Smooth muscle cell (in vitro differentiated cells): ENCODE results near the gene LRP1B. TPM values are rescaled to one million over a fixed set of nuclear protein-coding genes. Genes with fewer than 3 reads are reported as not detected.

Source experiments
- DNase-seq: peaks from one replicate; lab custom pipeline; 2025; ENCODE audit not compliant: unreplicated experiment; lab: John Stamatoyannopoulos, UW
- H2AFZ ChIP-seq: fragments of 200-600 bp; sonication (generic); 2 replicates; pipeline ENCODE4 v1.6.0; 2016; ENCODE audit warnings: antibody characterized with exemption, low read depth, mild to moderate bottlenecking
- H3F3A ChIP-seq: fragments of 200-600 bp; sonication (generic); 2 replicates; pipeline ENCODE4 v1.6.0; 2017; ENCODE audit warnings: antibody characterized with exemption, low read depth
- H3K27ac ChIP-seq: fragments of 200-600 bp; sonication (generic); 2 replicates; pipeline ENCODE4 v1.5.1; 2016; ENCODE audit warnings: low read depth, mild to moderate bottlenecking
- H3K27me3 ChIP-seq: fragments of 200-600 bp; sonication (generic); 2 replicates; pipeline ENCODE4 v1.6.1; 2016; ENCODE audit warnings: low read depth, mild to moderate bottlenecking
- H3K36me3 ChIP-seq: fragments of 200-600 bp; sonication (generic); 2 replicates; pipeline ENCODE4 v1.5.1; 2016; ENCODE audit warnings: low read depth
- H3K4me1 ChIP-seq: fragments of 200-600 bp; sonication (generic); 2 replicates; pipeline ENCODE4 v1.5.1; 2016; ENCODE audit warnings: low read depth
- H3K4me2 ChIP-seq: fragments of 200-600 bp; sonication (generic); 2 replicates; pipeline ENCODE4 v1.6.0; 2016; ENCODE audit warnings: mild to moderate bottlenecking
- H3K4me3 ChIP-seq: fragments of 200-600 bp; sonication (generic); 2 replicates; pipeline ENCODE4 v1.5.1; 2016; ENCODE audit warnings: mild to moderate bottlenecking
- H3K79me2 ChIP-seq: fragments of 200-600 bp; sonication (generic); 2 replicates; pipeline ENCODE4 v1.6.0; 2016; ENCODE audit warnings: low read depth, mild to moderate bottlenecking
- H3K9ac ChIP-seq: fragments of 200-600 bp; sonication (generic); 2 replicates; pipeline ENCODE4 v1.6.0; 2016; ENCODE audit warnings: low read depth
- H3K9me3 ChIP-seq: fragments of 200-600 bp; sonication (generic); replicated peaks from 2 replicates; pipeline ENCODE4 v1.5.1; 2016; ENCODE audit warnings: low read depth
- H4K20me1 ChIP-seq: fragments of 200-600 bp; sonication (generic); 2 replicates; pipeline ENCODE4 v1.6.0; 2016; ENCODE audit warnings: low read depth
- CTCF ChIP-seq: fragments of 200-600 bp; sonication (generic); IDR thresholded peaks from 2 replicates; pipeline ENCODE4 v1.5.1; 2017; ENCODE audit warnings: borderline replicate concordance, mild to moderate bottlenecking, antibody characterized with exemption; ENCODE audit not compliant: insufficient read depth, poor library complexity, severe bottlenecking
- WGBS: methylation state at CpG from one replicate; pipeline ENCODE4 v1.1.7; 2016; ENCODE audit warnings: low lambda C conversion rate; 5-methylcytosine and 5-hydroxymethylcytosine counted together
- polyA plus RNA-seq: library from polyadenylated mRNA; unstranded; fragments of >200 nt; fragmentation: Nextera tagmentation; extraction: Ambion mirVana; gene quantifications from 2 replicates; pipeline ENCODE4 v1.2.1, GENCODE V29; 2016
- total RNA-seq: library from RNA; depleted of rRNA; stranded (reverse); fragments of >200 nt; gene quantifications from 2 replicates; pipeline ENCODE4 v1.2.3, GENCODE V29; 2014

The LRP1B gene
- total and polyA plus RNA-seq, 2 experiments from 2014 or later, result 0.08 to 2.9 TPM

GRCh38 chr2:140337061-140337460 lies 1793.8 kb downstream of the LRP1B start:
- no peak overlapping the region for H3K27ac ChIP-seq
- no peak overlapping the region for H2AFZ ChIP-seq
- H3K27me3 ChIP-seq, result no peaks in the 10 kb centered on the region
- no peaks in the 10 kb centered on the region for H3K9me3 ChIP-seq
- H3K4me2 ChIP-seq, result no peak overlapping the region
- no peaks in the 10 kb centered on the region for H3K79me2 ChIP-seq
- H3F3A ChIP-seq, result no peaks in the 10 kb centered on the region
- no peak for DNase-seq
- TF ChIP-seq CTCF, result no peak
- no peaks in the 10 kb centered on the region for H3K4me1 ChIP-seq
- no peak overlapping the region for H3K9ac ChIP-seq
- H3K4me3 ChIP-seq, result no peak overlapping the region
- H4K20me1 ChIP-seq, result no peaks in the 10 kb centered on the region
- H3K36me3 ChIP-seq, result no peaks in the 10 kb centered on the region
- 96% methylated on average over 4 of the region's 4 CpGs for WGBS

GRCh38 chr2:140316345-140316744 lies 1814.5 kb downstream of the LRP1B start:
- Histone ChIP-seq H3K4me2 (no peak overlapping the region), H3K9me3 (no peaks in the 10 kb centered on the region), H3K4me3 (no peak overlapping the region), H3K79me2 (no peaks in the 10 kb centered on the region), H3K27me3 (no peaks in the 10 kb centered on the region), H3K4me1 (no peaks in the 10 kb centered on the region), H3F3A (no peaks in the 10 kb centered on the region), H2AFZ (no peak overlapping the region), H3K36me3 (no peaks in the 10 kb centered on the region), H4K20me1 (no peaks in the 10 kb centered on the region), H3K27ac (no peak overlapping the region), H3K9ac (no peak overlapping the region)
- TF ChIP-seq CTCF, result no peak
- DNase-seq, result no peak
- 94% methylated on average over 3 of the region's 3 CpGs for WGBS

- Histone ChIP-seq H3K27ac (no peak overlapping the region), H3K4me2 (no peak overlapping the region), H3K9me3 (no peaks in the 10 kb centered on the region), H3K36me3 (no peaks in the 10 kb centered on the region), H3K4me3 (no peak overlapping the region), H4K20me1 (no peaks in the 10 kb centered on the region), H3F3A (no peaks in the 10 kb centered on the region), H3K79me2 (no peaks in the 10 kb centered on the region), H3K9ac (no peak overlapping the region), H3K4me1 (no peaks in the 10 kb centered on the region), H3K27me3 (no peaks in the 10 kb centered on the region), H2AFZ (no peak overlapping the region)
- WGBS, result 86% methylated on average over 1 of the region's 1 CpG
- DNase-seq, result no peak
- no peak for TF ChIP-seq CTCF
Measured at GRCh38 chr2:140311905-140312304, 1818.9 kb downstream of the LRP1B start.

GRCh38 chr2:140308706-140309105 lies 1822.1 kb downstream of the LRP1B start:
- no peak overlapping the region for H3K4me2 ChIP-seq
- H3K79me2 ChIP-seq, result no peaks in the 10 kb centered on the region
- no peak overlapping the region for H2AFZ ChIP-seq
- H3K36me3 ChIP-seq, result no peaks in the 10 kb centered on the region
- no peak for TF ChIP-seq CTCF
- H3K4me3 ChIP-seq, result no peak overlapping the region
- no peaks in the 10 kb centered on the region for H3F3A ChIP-seq
- no peaks in the 10 kb centered on the region for H3K27me3 ChIP-seq
- H3K9ac ChIP-seq, result no peak overlapping the region
- no peak for DNase-seq
- no peaks in the 10 kb centered on the region for H3K4me1 ChIP-seq
- H3K9me3 ChIP-seq, result no peaks in the 10 kb centered on the region
- H4K20me1 ChIP-seq, result no peaks in the 10 kb centered on the region
- H3K27ac ChIP-seq, result no peak overlapping the region
